H1 (cell line): ENCODE measurements around the gene RASD1.

ENCODE experiments used
- CHD2 ChIP-seq: IDR thresholded peaks from 2 replicates; pipeline ENCODE4 v1.6.1; 2012; ENCODE audit warnings: low read length, improper control_type of control experiment
- EGR1 ChIP-seq: IDR thresholded peaks from 2 replicates; pipeline ENCODE4 v1.6.1; 2011; ENCODE audit warnings: low read depth, low read length, borderline replicate concordance
- POLR2A ChIP-seq, 2 experiments: IDR thresholded peaks; 1 replicate in 1 of 2; 2 replicates in 1 of 2; pipeline ENCODE4 v1.6.1; 2011; ENCODE audit warnings: low read depth in 2 of 2, low read length in 2 of 2, mild to moderate bottlenecking in 2 of 2; ENCODE audit errors: control extremely low read depth in 1 of 2
- RAD21 ChIP-seq, 2 experiments: IDR thresholded peaks in 1 of 2; conservative IDR thresholded peaks in 1 of 2; 2 replicates each; pipeline ENCODE4 v1.6.1; 2011; ENCODE audit warnings: low read depth in 2 of 2, low read length in 2 of 2, improper control_type of control experiment in 1 of 2, inconsistent platforms in 1 of 2, mild to moderate bottlenecking in 1 of 2, moderate library complexity in 1 of 2
- RNF2 ChIP-seq: fragments of 200-900, 300-1000 bp; sonication (generic); IDR thresholded peaks from 2 replicates; pipeline ENCODE4 v1.7.1; 2016; ENCODE audit warnings: borderline replicate concordance, low read depth, mild to moderate bottlenecking, antibody characterized with exemption, low read length; ENCODE audit not compliant: poor library complexity, severe bottlenecking; ENCODE audit errors: missing control alignments
- YY1 ChIP-seq: IDR thresholded peaks from 2 replicates; pipeline ENCODE4 v1.6.1; 2011; ENCODE audit warnings: low read depth, mild to moderate bottlenecking, low read length
- TF ChIP-seq, protein P1 (sequence below): IDR thresholded peaks from 2 replicates; pipeline ENCODE4 v1.6.1; 2011; ENCODE audit warnings: low read depth, mild to moderate bottlenecking, low read length; ENCODE audit not compliant: insufficient read depth
- TF ChIP-seq, protein P2 (sequence below): IDR thresholded peaks from 2 replicates; pipeline ENCODE4 v1.6.1; 2011; ENCODE audit warnings: low read length, improper control_type of control experiment
- TF ChIP-seq, protein P3 (sequence below), 3 experiments: IDR thresholded peaks; 1 replicate in 2 of 3; 2 replicates in 1 of 3; pipeline versions ENCODE4 v1.5.1 to v1.6.1; 2011; ENCODE audit warnings: low read length in 3 of 3, mild to moderate bottlenecking in 3 of 3, inconsistent platforms in 2 of 3, low read depth in 1 of 3, moderate library complexity in 1 of 3; ENCODE audit not compliant: insufficient read depth in 1 of 3; ENCODE audit errors: control extremely low read depth in 1 of 3

DNA sequence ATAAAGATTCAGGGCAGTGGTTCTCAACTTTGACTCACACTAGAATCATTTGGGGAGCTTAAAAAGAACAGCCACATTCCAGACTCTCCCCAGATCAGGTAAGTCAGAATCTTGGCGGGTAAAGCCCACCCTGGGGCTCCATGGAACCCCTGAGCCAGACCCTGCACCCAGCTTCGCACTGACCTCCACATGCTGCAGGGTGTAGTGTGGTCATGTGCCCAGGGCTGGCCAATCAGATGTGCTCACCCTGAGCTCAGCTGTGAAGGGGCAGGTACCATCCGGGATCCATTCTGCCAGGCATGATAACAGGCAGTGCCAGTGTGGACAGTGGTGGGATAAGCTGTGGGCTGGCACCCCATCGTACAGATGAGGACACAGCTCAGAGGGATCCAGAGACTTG, 47.5 kb downstream of the RASD1 start:
- TF ChIP-seq RNF2, result no peak
- TF ChIP-seq, protein P1, sequence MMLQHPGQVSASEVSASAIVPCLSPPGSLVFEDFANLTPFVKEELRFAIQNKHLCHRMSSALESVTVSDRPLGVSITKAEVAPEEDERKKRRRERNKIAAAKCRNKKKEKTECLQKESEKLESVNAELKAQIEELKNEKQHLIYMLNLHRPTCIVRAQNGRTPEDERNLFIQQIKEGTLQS, result no peak
- TF ChIP-seq, protein P2, sequence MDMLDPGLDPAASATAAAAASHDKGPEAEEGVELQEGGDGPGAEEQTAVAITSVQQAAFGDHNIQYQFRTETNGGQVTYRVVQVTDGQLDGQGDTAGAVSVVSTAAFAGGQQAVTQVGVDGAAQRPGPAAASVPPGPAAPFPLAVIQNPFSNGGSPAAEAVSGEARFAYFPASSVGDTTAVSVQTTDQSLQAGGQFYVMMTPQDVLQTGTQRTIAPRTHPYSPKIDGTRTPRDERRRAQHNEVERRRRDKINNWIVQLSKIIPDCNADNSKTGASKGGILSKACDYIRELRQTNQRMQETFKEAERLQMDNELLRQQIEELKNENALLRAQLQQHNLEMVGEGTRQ, result peak; percentile 34; the same call in 1 of the 2 replicates
- no peak for TF ChIP-seq POLR2A (IDR thresholded peaks at IDR 0.05; ENCODE audit: control extremely low read depth in 1 of 2, low read depth in 2 of 2, low read length in 2 of 2)
- TF ChIP-seq, protein P3, sequence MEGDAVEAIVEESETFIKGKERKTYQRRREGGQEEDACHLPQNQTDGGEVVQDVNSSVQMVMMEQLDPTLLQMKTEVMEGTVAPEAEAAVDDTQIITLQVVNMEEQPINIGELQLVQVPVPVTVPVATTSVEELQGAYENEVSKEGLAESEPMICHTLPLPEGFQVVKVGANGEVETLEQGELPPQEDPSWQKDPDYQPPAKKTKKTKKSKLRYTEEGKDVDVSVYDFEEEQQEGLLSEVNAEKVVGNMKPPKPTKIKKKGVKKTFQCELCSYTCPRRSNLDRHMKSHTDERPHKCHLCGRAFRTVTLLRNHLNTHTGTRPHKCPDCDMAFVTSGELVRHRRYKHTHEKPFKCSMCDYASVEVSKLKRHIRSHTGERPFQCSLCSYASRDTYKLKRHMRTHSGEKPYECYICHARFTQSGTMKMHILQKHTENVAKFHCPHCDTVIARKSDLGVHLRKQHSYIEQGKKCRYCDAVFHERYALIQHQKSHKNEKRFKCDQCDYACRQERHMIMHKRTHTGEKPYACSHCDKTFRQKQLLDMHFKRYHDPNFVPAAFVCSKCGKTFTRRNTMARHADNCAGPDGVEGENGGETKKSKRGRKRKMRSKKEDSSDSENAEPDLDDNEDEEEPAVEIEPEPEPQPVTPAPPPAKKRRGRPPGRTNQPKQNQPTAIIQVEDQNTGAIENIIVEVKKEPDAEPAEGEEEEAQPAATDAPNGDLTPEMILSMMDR (IDR thresholded peaks at IDR 0.05; ENCODE audit: control extremely low read depth in 1 of 3, insufficient read depth in 1 of 3, low read depth in 1 of 3, low read length in 3 of 3), result no peak
- no peak for TF ChIP-seq RAD21 (IDR thresholded peaks at IDR 0.05 in 1 of 2, conservative IDR thresholded peaks at IDR 0.05 in 1 of 2; ENCODE audit: low read depth in 2 of 2, low read length in 2 of 2)
- no peak for TF ChIP-seq YY1
- TF ChIP-seq EGR1, result no peak
- TF ChIP-seq CHD2, result no peak
